ENCODE results near the gene PLA2G2D.

- TF ChIP-seq POLR2AphosphoS5 (IDR thresholded peaks at IDR 0.05; ENCODE audit: low read depth, low read length): no peak
- TF ChIP-seq EZH2 (IDR thresholded peaks at IDR 0.05; ENCODE audit: low read depth, low read length, severe bottlenecking): no peak
- TF ChIP-seq CTCF (IDR thresholded peaks at IDR 0.05; ENCODE audit: control extremely low read depth in 1 of 3, insufficient read depth in 1 of 3, low read depth in 1 of 3, low read length in 3 of 3): no peak
- no peak for TF ChIP-seq ATF2 (IDR thresholded peaks at IDR 0.05; ENCODE audit: low read length)
- TF ChIP-seq POLR2A (IDR thresholded peaks at IDR 0.05; ENCODE audit: control extremely low read depth in 1 of 2, low read depth in 2 of 2, low read length in 2 of 2): no peak
- TF ChIP-seq RAD21 (IDR thresholded peaks at IDR 0.05 in 1 of 2, conservative IDR thresholded peaks at IDR 0.05 in 1 of 2; ENCODE audit: low read depth in 2 of 2, low read length in 2 of 2): no peak
- no peak for TF ChIP-seq KDM5A (IDR thresholded peaks at IDR 0.05; ENCODE audit: low read length)
- TF ChIP-seq SIN3A (conservative IDR thresholded peaks at IDR 0.05 in 1 of 2, IDR thresholded peaks at IDR 0.05 in 1 of 2; ENCODE audit: low read depth in 1 of 2, low read length in 2 of 2): no peak
- TF ChIP-seq USF2 (IDR thresholded peaks at IDR 0.05; ENCODE audit: low read length): no peak
- TF ChIP-seq MAX (IDR thresholded peaks at IDR 0.05): no peak
- TF ChIP-seq HDAC2 (IDR thresholded peaks at IDR 0.05; ENCODE audit: borderline replicate concordance in 1 of 2, low read depth in 2 of 2, low read length in 2 of 2): no peak
Observed at GRCh38 chr1:20110679-20111078, 8.7 kb downstream of the PLA2G2D start.
